Measurements from ENCODE around the gene BCAS1. TPM values are rescaled to one million over a fixed set of nuclear protein-coding genes. Genes with fewer than 3 reads are reported as not detected.

Gene BCAS1
- total RNA-seq, 4 donors from 2014 or later: 0.35 to 1.0 TPM; not detected in 2

- Histone ChIP-seq H3K27me3 (no peaks in the 10 kb centered on the region), H3K9me3 (no peaks in the 10 kb centered on the region), H3K27ac (no peak overlapping the region), H3K4me1 (peaks cover 3 to 22% (median 4%) of the 10 kb centered on the region in 3 donors), H3K4me3 (no peak overlapping the region), H3K36me3 (no peaks in the 10 kb centered on the region)
- WGBS, 2 donors (ENCODE audit: low coverage in 1 of 2): 70 to 100% methylated on average over 2 to 6 of the region's 6 CpGs
- TF ChIP-seq POLR2A (IDR thresholded peaks at IDR 0.05) (no peak), EP300 (IDR thresholded peaks at IDR 0.05) (no peak), POLR2AphosphoS5 (IDR thresholded peaks at IDR 0.05) (no peak), CTCF (IDR thresholded peaks at IDR 0.05) (no peak)
- ATAC-seq: no peak
Observed at GRCh38 chr20:53911301-53911700, 159.1 kb downstream of the BCAS1 start.

- WGBS, 2 donors (ENCODE audit: low coverage in 1 of 2): 93 to 95% methylated on average over 10 to 13 of the region's 13 CpGs
- no peak overlapping the region for H3K4me3 ChIP-seq
Observed at GRCh38 chr20:53910351-53911002, 159.9 kb downstream of the BCAS1 start.

GRCh38 chr20:53907968-53908751 is 162.2 kb downstream of the BCAS1 start:
- H3K27ac ChIP-seq: no peak overlapping the region
- no peaks in the 10 kb centered on the region for H3K4me1 ChIP-seq
- no peak for ATAC-seq
- H3K36me3 ChIP-seq: no peaks in the 10 kb centered on the region
- H3K9me3 ChIP-seq: no peaks in the 10 kb centered on the region
- no peak overlapping the region for H3K4me3 ChIP-seq
- 88 to 96% methylated on average over 4 to 7 of the region's 11 CpGs for WGBS, 2 donors (ENCODE audit: low coverage in 1 of 2)
- no peaks in the 10 kb centered on the region for H3K27me3 ChIP-seq
- TF ChIP-seq POLR2A (IDR thresholded peaks at IDR 0.05): no peak
- no peak for TF ChIP-seq EP300 (IDR thresholded peaks at IDR 0.05)
- TF ChIP-seq POLR2AphosphoS5 (IDR thresholded peaks at IDR 0.05): no peak
- no peak for TF ChIP-seq CTCF (IDR thresholded peaks at IDR 0.05)

More at GRCh38 chr20:53910351-53911002, 159.9 kb downstream of the BCAS1 start:
- no peak overlapping the region for H3K27ac ChIP-seq
- no peaks in the 10 kb centered on the region for H3K27me3 ChIP-seq
- H3K36me3 ChIP-seq: no peaks in the 10 kb centered on the region
- no peaks in the 10 kb centered on the region for H3K9me3 ChIP-seq
- no peak for ATAC-seq
- peaks cover 0 to 15% (median 3%) of the 10 kb centered on the region in 3 donors for H3K4me1 ChIP-seq
- TF ChIP-seq POLR2A (IDR thresholded peaks at IDR 0.05) (no peak), EP300 (IDR thresholded peaks at IDR 0.05) (no peak), POLR2AphosphoS5 (IDR thresholded peaks at IDR 0.05) (no peak), CTCF (IDR thresholded peaks at IDR 0.05) (no peak)

- TF ChIP-seq POLR2AphosphoS5 (IDR thresholded peaks at IDR 0.05) (no peak), POLR2A (IDR thresholded peaks at IDR 0.05) (no peak), CTCF (IDR thresholded peaks at IDR 0.05) (no peak), EP300 (IDR thresholded peaks at IDR 0.05) (no peak)
- Histone ChIP-seq H3K9me3 (no peaks in the 10 kb centered on the region), H3K4me1 (peaks cover 0 to 14% (median 4%) of the 10 kb centered on the region in 3 donors), H3K27ac (no peak overlapping the region), H3K4me3 (no peak overlapping the region), H3K36me3 (no peaks in the 10 kb centered on the region), H3K27me3 (no peaks in the 10 kb centered on the region)
- no peak for ATAC-seq
- 93 to 96% methylated on average over 5 of the region's 5 CpGs for WGBS, 2 donors (ENCODE audit: low coverage in 1 of 2)
Observed at GRCh38 chr20:53905820-53906191, 164.6 kb downstream of the BCAS1 start.
